ENCODE data around the gene ZNF138. TPM values are rescaled to one million over a fixed set of nuclear protein-coding genes. Genes with fewer than 3 reads are reported as not detected.

ZNF138 gene
- total RNA-seq, 3 donors from 2014 or later: 7.4 to 8.6 (median 8.5) TPM

DNA sequence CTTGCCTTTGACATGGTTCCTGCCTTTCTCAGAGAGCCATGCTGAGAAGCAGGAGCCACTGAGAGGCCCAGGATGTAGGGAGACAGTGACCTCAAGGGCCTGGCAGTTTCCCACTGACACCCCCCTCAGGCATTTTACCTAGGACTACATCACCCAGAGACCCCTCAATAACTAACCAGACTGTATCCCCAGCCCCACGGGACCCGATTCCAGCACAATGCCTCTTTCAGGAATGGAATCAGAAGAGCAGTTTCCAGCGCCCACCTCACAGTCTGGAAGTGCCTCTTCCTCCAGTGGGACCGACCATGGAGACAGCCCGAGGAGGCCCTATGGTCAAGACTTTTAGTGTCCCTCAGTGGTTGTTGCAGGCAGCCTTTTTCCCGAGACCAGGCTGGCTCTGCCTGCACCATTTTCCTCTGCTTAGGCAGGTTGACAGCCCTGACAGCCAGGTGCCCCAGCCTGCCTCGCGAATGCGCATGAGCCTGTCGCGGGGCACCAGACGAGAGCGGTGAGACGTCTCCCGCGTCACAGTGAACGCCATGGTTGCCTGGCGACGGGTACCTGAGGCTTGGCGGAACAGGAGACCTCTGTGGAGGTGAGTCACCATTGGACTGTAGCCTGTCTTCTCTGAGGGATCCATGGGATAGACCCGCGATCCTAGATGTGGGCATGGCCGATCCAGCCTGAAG is 80.5 kb downstream of the ZNF138 start:
- no peak for ATAC-seq
- Histone ChIP-seq H3K4me1 (ENCODE audit: low read depth) (no peaks in the 10 kb centered on the region), H3K9me3 (no peaks in the 10 kb centered on the region), H3K36me3 (ENCODE audit: low read depth) (no peaks in the 10 kb centered on the region), H3K4me3 (no peak overlapping the region)
- no peak for DNase-seq
- intact Hi-C loops (cut with DNase I, micrococcal nuclease): no loop called here
- TF ChIP-seq, protein P1, sequence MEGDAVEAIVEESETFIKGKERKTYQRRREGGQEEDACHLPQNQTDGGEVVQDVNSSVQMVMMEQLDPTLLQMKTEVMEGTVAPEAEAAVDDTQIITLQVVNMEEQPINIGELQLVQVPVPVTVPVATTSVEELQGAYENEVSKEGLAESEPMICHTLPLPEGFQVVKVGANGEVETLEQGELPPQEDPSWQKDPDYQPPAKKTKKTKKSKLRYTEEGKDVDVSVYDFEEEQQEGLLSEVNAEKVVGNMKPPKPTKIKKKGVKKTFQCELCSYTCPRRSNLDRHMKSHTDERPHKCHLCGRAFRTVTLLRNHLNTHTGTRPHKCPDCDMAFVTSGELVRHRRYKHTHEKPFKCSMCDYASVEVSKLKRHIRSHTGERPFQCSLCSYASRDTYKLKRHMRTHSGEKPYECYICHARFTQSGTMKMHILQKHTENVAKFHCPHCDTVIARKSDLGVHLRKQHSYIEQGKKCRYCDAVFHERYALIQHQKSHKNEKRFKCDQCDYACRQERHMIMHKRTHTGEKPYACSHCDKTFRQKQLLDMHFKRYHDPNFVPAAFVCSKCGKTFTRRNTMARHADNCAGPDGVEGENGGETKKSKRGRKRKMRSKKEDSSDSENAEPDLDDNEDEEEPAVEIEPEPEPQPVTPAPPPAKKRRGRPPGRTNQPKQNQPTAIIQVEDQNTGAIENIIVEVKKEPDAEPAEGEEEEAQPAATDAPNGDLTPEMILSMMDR (IDR thresholded peaks at IDR 0.05): no peak

GRCh38 chr7:64875258-64875657 is 81.0 kb downstream of the ZNF138 start:
- ATAC-seq (no peak), DNase-seq (no peak)
- H3K4me1 ChIP-seq (ENCODE audit: low read depth): no peaks in the 10 kb centered on the region
- intact Hi-C loops (cut with DNase I, micrococcal nuclease): no loop called here
- no peak overlapping the region for H3K4me3 ChIP-seq
- H3K36me3 ChIP-seq (ENCODE audit: low read depth): no peaks in the 10 kb centered on the region
- no peaks in the 10 kb centered on the region for H3K9me3 ChIP-seq
- TF ChIP-seq, protein P1 (IDR thresholded peaks at IDR 0.05): no peak

GRCh38 chr7:64875658-64876406 is 81.6 kb downstream of the ZNF138 start:
- no peak for DNase-seq
- Histone ChIP-seq H3K4me1 (ENCODE audit: low read depth) (no peaks in the 10 kb centered on the region), H3K9me3 (no peaks in the 10 kb centered on the region), H3K36me3 (ENCODE audit: low read depth) (no peaks in the 10 kb centered on the region), H3K4me3 (no peak overlapping the region)
- no peak for ATAC-seq
- TF ChIP-seq, protein P1 (IDR thresholded peaks at IDR 0.05): no peak
- intact Hi-C loops (cut with DNase I, micrococcal nuclease): no loop called here

DNA sequence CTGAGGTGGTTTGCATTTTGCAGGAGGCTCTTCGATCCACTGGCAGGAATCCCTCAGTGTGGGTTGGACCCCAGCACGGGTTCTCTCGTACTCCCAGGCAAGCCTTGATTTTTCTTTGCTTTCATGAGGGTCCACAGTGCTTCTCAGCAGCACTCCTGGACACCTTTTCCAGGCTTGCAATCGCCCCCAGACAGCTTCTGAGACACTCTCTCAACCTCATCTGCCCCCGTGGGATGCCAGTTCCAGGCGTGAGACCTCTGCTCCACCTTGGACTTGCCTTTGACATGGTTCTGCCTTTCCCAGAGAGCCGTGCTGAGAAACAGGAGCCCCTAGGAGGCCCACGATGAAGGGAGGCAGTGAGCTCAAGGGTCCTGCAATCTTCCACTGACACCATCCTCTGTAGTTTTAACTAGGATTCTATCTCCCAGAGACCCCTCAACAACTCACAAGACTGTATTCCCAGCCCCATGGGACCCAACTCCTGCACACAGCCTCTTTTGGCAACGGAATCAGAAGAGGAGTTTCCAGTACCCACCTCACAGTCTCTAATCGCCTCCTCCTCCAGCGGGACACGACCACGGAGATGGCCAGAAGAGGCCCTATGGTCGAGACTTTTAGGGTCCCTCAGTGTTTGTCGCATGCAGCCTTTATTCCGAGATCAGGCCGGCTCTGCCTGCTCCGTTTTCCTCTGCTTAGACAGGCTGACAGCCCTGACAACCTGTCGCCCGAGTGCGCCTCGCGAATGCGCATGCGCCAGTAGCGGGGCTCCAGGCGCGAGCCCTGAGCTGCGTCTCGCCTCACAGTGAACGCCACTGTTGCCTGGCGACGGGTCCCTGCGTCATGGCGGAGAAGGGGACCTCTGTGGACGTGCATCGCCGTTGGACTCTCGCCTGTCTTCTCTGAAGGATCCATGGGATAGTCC is 82.8 kb downstream of the ZNF138 start:
- intact Hi-C loops (cut with DNase I, micrococcal nuclease): no loop called here
- peak in 2 of 3 donors; percentile 24 to 56 for DNase-seq
- Histone ChIP-seq H3K4me3 (no peak overlapping the region), H3K9me3 (no peaks in the 10 kb centered on the region), H3K36me3 (ENCODE audit: low read depth) (no peaks in the 10 kb centered on the region), H3K4me1 (ENCODE audit: low read depth) (no peaks in the 10 kb centered on the region)
- peak; percentile 57 for ATAC-seq
- TF ChIP-seq, protein P1 (IDR thresholded peaks at IDR 0.05): no peak

- no peak for ATAC-seq
- H3K4me1 ChIP-seq (ENCODE audit: low read depth): no peaks in the 10 kb centered on the region
- TF ChIP-seq, protein P1 (IDR thresholded peaks at IDR 0.05): no peak
- no peaks in the 10 kb centered on the region for H3K36me3 ChIP-seq (ENCODE audit: low read depth)
- H3K9me3 ChIP-seq: no peaks in the 10 kb centered on the region
- no peak overlapping the region for H3K4me3 ChIP-seq
- intact Hi-C loops (cut with DNase I, micrococcal nuclease): no loop called here
- no peak for DNase-seq
Observed at GRCh38 chr7:64877714-64878610, 83.7 kb downstream of the ZNF138 start.

Data from mucosa of descending colon (tissue), 3 donors.